GM12874 (cell line): Measurements from ENCODE around the gene SLC23A3.

ENCODE experiments used
- CTCF ChIP-seq: IDR thresholded peaks from 2 replicates; pipeline ENCODE4 v1.5.1; 2011; ENCODE audit warnings: low read depth, mild to moderate bottlenecking, control low read depth, low read length, moderate library complexity; ENCODE audit not compliant: insufficient read depth

The SLC23A3 gene

DNA sequence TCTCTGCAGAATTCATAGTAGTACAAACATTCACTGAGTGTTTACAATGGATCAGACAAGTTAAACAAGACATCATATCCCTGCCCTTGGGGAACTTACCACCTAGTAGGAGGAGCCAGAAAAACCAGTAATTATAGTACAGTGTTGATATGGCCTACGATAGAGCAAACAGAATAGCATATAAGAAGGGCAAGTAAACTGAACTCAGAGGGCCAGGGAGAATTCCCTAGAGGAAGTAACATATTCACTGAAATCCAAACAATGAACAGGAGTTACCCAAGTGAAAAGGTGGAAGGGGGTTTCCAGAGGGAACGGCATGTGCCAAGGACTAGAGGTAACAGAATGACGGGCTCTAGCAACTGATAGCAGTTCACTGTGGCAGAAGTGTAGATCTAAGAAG is 43.3 kb downstream of the SLC23A3 start:
- TF ChIP-seq CTCF: no peak

- no peak for TF ChIP-seq CTCF
Measured at GRCh38 chr2:219125886-219126270, 44.0 kb downstream of the SLC23A3 start.

- TF ChIP-seq CTCF: no peak
Measured at GRCh38 chr2:219125225-219125885, 44.5 kb downstream of the SLC23A3 start.

GRCh38 chr2:219124381-219125110 is 45.3 kb downstream of the SLC23A3 start:
- no peak for TF ChIP-seq CTCF

DNA sequence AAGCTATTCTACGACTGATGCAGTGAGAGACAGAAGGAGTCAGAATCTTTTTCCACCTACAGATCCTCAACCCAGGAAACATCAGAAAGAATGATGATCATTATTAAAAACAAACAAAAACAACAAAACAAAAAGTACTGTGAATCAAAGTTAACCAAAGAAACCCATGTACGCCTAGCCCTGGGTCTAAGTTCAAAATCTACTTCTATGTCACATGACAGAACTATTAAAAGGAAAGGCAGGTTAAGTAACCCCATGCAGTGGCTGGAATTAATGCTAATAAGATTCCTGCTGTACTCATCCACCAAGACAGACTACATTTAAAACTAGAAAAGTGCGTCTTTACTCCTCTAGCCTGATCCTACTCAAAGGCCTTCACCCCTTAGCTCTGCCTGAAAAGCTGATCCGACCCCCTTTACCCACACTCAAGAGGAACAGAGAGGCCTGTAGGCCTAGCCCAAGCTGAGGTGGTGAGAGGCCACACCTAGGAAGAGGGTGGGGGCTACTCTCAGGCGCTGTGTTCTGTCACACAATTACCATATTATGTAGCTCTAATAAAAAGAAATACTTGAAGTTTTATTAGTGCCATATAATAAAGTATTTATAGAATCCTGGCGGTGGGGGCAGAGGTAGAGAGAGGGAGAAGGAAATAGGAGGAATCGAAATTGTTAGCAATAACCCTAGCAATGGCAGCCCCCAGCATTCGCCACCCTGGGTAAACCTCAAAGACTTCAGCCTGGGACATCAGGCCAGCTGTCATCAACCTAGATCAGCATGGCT is 46.3 kb downstream of the SLC23A3 start:
- no peak for TF ChIP-seq CTCF

GRCh38 chr2:219122202-219122980 is 47.4 kb downstream of the SLC23A3 start:
- TF ChIP-seq CTCF: no peak

DNA sequence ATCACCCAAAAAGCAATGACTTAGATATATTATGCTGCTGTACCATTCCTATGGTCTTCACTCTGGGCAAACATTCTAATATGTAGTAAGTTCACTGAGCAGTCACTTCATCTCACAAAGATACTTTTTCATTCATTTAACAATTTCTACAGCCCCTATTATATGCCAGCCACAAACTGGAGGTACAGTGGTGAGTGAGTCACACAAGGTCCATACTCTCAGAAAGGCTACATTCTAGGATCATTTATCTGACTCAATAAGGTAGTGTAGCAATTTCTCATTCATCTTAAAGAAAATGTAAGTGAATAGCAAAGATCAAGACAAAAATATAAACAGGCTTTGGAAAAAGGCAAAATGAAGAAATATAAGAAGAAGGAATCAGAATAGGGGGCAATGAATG is 49.7 kb downstream of the SLC23A3 start:
- no peak for TF ChIP-seq CTCF
